RWPE1 (cell line): ENCODE results near the gene EMP2.

ENCODE experiments used
- CTCF ChIA-PET: fragments of 350-600 bp; sonication (Branson Sonifier 250); formaldehyde crosslinking; extraction: SDS; loops from one replicate; lab custom pipeline; 2021; lab: Yijun Ruan, JAX
- POLR2A ChIA-PET: fragments of 400-600 bp; formaldehyde crosslinking; extraction: SDS; loops from one replicate; lab custom pipeline; 2020; ENCODE audit warnings: antibody characterized with exemption; ENCODE audit not compliant: low non-redundant PET; lab: Yijun Ruan, JAX
- DNase-seq: peaks from one replicate; pipeline ENCODE4 v3.0.0; 2012; ENCODE audit warnings: low spot score
- H3K27ac ChIP-seq: fragments of 450-650 bp; 2 replicates; pipeline ENCODE4 v1.5.1; 2017
- CTCF ChIP-seq: fragments of 450-650 bp; conservative IDR thresholded peaks from 2 replicates; pipeline ENCODE4 v1.5.1; 2017; ENCODE audit warnings: low read depth, mild to moderate bottlenecking

The EMP2 gene

GRCh38 chr16:10579965-10580882, at the start of gene EMP2:
EMP2 (minus strand) TSS chr16:10580598; CDS start chr16:10547617, 32,981 bp downstream.
- CTCF ChIA-PET, result interaction anchor here (0.6 to 1.5 kb wide), 15 partner anchors 29 to 658 kb away, joined by 3 to 9 read pairs (median 3); partner anchors contain the start of gene NUBP1
- DNase-seq, result peak; percentile 90
- POLR2A ChIA-PET, result interaction anchor here (0.6 to 1.4 kb wide), 5 partner anchors 14 to 73 kb away, joined by 3 to 8 read pairs (median 4); no protein-coding TSS in a partner anchor
- TF ChIP-seq CTCF, result peak; percentile 73
- H3K27ac ChIP-seq, result peak within 1 kb of the TSS; percentile 82

- no peak for DNase-seq
- CTCF ChIA-PET, result interaction anchor here (0.6 to 1.0 kb wide), 3 partner anchors 11 to 91 kb away, joined by 3 to 7 read pairs (median 4); no protein-coding TSS in a partner anchor
- POLR2A ChIA-PET, result no interaction called here
- H3K27ac ChIP-seq, result no peak overlapping the region
- no peak for TF ChIP-seq CTCF
These were observed 49.2 kb upstream of the EMP2 start for GRCh38 chr16:10629592-10629963.

- DNase-seq, result no peak
- ChIA-PET POLR2A (no interaction called here), CTCF (no interaction called here)
- no peak overlapping the region for H3K27ac ChIP-seq
- TF ChIP-seq CTCF, result no peak
These were observed 45.4 kb upstream of the EMP2 start for GRCh38 chr16:10625595-10626357.

GRCh38 chr16:10624527-10624926, 44.1 kb upstream of the EMP2 start:
- ChIA-PET POLR2A (no interaction called here), CTCF (interaction anchor here (0.7 kb wide), 1 partner anchor 45 kb away, joined by 7 read pairs; no protein-coding TSS in a partner anchor)
- TF ChIP-seq CTCF, result no peak
- DNase-seq, result no peak
- no peak overlapping the region for H3K27ac ChIP-seq

- H3K27ac ChIP-seq, result no peak overlapping the region
- POLR2A ChIA-PET, result no interaction called here
- CTCF ChIA-PET, result no interaction called here
- no peak for TF ChIP-seq CTCF
- no peak for DNase-seq
These were observed 42.7 kb upstream of the EMP2 start for GRCh38 chr16:10623059-10623458.
